IMR-90 (cell line): Measurements from ENCODE around the gene RAB31. TPM values are rescaled to one million over a fixed set of nuclear protein-coding genes. Genes with fewer than 3 reads are reported as not detected.

Source experiments
- ATAC-seq: fragments of 200-7000 bp; cut with Tn5 transposase; 2 replicates; pipeline ENCODE4 v1.9.1; 2020; ENCODE audit warnings: low read depth, mild to moderate bottlenecking, moderate library complexity
- BruUV-seq: library from RNA; stranded (reverse); fragments of 400-500 nt; replicated peaks from 2 replicates; lab custom pipeline; 2021; lab: Mats Ljungman, UMichigan
- CTCF ChIA-PET: fragments of 300-600 bp; formaldehyde crosslinking; extraction: SDS; loops from one replicate; lab custom pipeline; 2021; ENCODE audit warnings: antibody characterized with exemption; lab: Yijun Ruan, JAX
- POLR2A ChIA-PET: fragments of 300-600 bp; sonication (Branson Sonifier 250); formaldehyde crosslinking; loops from one replicate; lab custom pipeline; 2022; ENCODE audit warnings: antibody characterized with exemption; ENCODE audit not compliant: unreplicated experiment; lab: Charles Lee
- DNase-seq: peaks from one replicate; pipeline ENCODE4 v3.0.0; 2013
- H2AFZ ChIP-seq: replicated peaks from 2 replicates; pipeline ENCODE3; 2013; ENCODE audit warnings: low read length, mild to moderate bottlenecking; ENCODE audit not compliant: poor library complexity
- H2AK5ac ChIP-seq: 2 replicates; pipeline ENCODE4 v1.6.1; 2013; ENCODE audit warnings: low read depth, low read length, inconsistent platforms
- H2AK9ac ChIP-seq: replicated peaks from 2 replicates; pipeline ENCODE3; 2013; ENCODE audit warnings: mild to moderate bottlenecking, low read depth, low read length, moderate library complexity; ENCODE audit not compliant: poor library complexity
- H2BK120ac ChIP-seq: 2 replicates; pipeline ENCODE4 v1.6.1; 2013; ENCODE audit warnings: low read depth, low read length, inconsistent platforms
- H2BK15ac ChIP-seq: 3 replicates; pipeline ENCODE4 v1.6.1; 2013; ENCODE audit warnings: low read depth, low read length, inconsistent platforms
- H2BK20ac ChIP-seq: 2 replicates; pipeline ENCODE4 v1.6.1; 2013; ENCODE audit warnings: low read depth, mild to moderate bottlenecking, inconsistent platforms, low read length, moderate library complexity
- H2BK5ac ChIP-seq: 2 replicates; pipeline ENCODE4 v1.6.1; 2013; ENCODE audit warnings: mild to moderate bottlenecking, low read depth, low read length, inconsistent platforms; ENCODE audit not compliant: poor library complexity, severe bottlenecking
- H3K14ac ChIP-seq: replicated peaks from 2 replicates; pipeline ENCODE4 v1.6.1; 2013; ENCODE audit warnings: low read depth, low read length, inconsistent platforms
- H3K18ac ChIP-seq: 2 replicates; pipeline ENCODE4 v1.6.1; 2013; ENCODE audit warnings: low read depth, low read length, control low read depth
- H3K23ac ChIP-seq: 2 replicates; pipeline ENCODE4 v1.6.1; 2013; ENCODE audit warnings: low read depth, low read length, inconsistent platforms
- H3K27ac ChIP-seq: 2 replicates; pipeline ENCODE4 v1.5.1; 2013; ENCODE audit warnings: mild to moderate bottlenecking, control low read depth, low read length; ENCODE audit not compliant: insufficient read depth
- H3K27me3 ChIP-seq: 2 replicates; pipeline ENCODE4 v1.6.1; 2013; ENCODE audit warnings: low read length; ENCODE audit not compliant: control insufficient read depth, insufficient read depth
- H3K36me3 ChIP-seq: 2 replicates; pipeline ENCODE4 v1.6.1; 2013; ENCODE audit warnings: low read length, mixed read lengths; ENCODE audit not compliant: control insufficient read depth, insufficient read depth
- H3K4ac ChIP-seq: 2 replicates; pipeline ENCODE4 v1.6.1; 2013; ENCODE audit warnings: low read depth, low read length, inconsistent platforms
- H3K4me1 ChIP-seq: 2 replicates; pipeline ENCODE4 v1.6.1; 2013; ENCODE audit warnings: low read length, mixed read lengths; ENCODE audit not compliant: control insufficient read depth, insufficient read depth
- H3K4me2 ChIP-seq: 2 replicates; pipeline ENCODE4 v1.6.1; 2013; ENCODE audit warnings: low read depth, mild to moderate bottlenecking, control low read depth, low read length, moderate library complexity
- H3K4me3 ChIP-seq: 2 replicates; pipeline ENCODE4 v1.5.1; 2013; ENCODE audit warnings: low read depth, mild to moderate bottlenecking, control low read depth, low read length, moderate library complexity; ENCODE audit not compliant: insufficient read depth
- H3K56ac ChIP-seq: 2 replicates; pipeline ENCODE4 v1.6.1; 2013; ENCODE audit warnings: low read length, inconsistent platforms; ENCODE audit not compliant: insufficient read depth; ENCODE audit errors: extremely low read depth
- H3K79me1 ChIP-seq, 2 experiments: 2 replicates each; pipeline ENCODE4 v1.6.1; 2013; ENCODE audit warnings: low read length in 2 of 2, inconsistent platforms in 1 of 2, low read depth in 1 of 2
- H3K9ac ChIP-seq: 2 replicates; pipeline ENCODE4 v1.6.1; 2013; ENCODE audit warnings: low read depth, low read length, control low read depth
- H3K9me1 ChIP-seq: 2 replicates; pipeline ENCODE4 v1.6.1; 2013; ENCODE audit warnings: low read length, inconsistent platforms; ENCODE audit not compliant: insufficient read depth
- H3K9me3 ChIP-seq: 2 replicates; pipeline ENCODE4 v1.6.1; 2013; ENCODE audit warnings: low read length; ENCODE audit not compliant: control insufficient read depth, insufficient read depth
- H4K20me1 ChIP-seq: 2 replicates; pipeline ENCODE4 v1.6.1; 2013; ENCODE audit warnings: low read length, inconsistent platforms; ENCODE audit not compliant: insufficient read depth
- H4K5ac ChIP-seq: 2 replicates; pipeline ENCODE4 v1.6.1; 2013; ENCODE audit warnings: mild to moderate bottlenecking, low read depth, low read length, control low read depth
- H4K8ac ChIP-seq, 2 experiments: 2 replicates each; pipeline ENCODE4 v1.6.1; 2013; ENCODE audit warnings: low read depth in 2 of 2, low read length in 2 of 2, control low read depth in 1 of 2, inconsistent platforms in 1 of 2
- H4K91ac ChIP-seq: 2 replicates; pipeline ENCODE4 v1.6.1; 2013; ENCODE audit warnings: low read depth, low read length, inconsistent platforms; ENCODE audit not compliant: insufficient read depth
- CHD1 ChIP-seq: IDR thresholded peaks from 2 replicates; pipeline ENCODE4 v1.6.1; 2012; ENCODE audit warnings: low read depth, low read length, improper control_type of control experiment
- ELK1 ChIP-seq: fragments of 150-350 bp; IDR thresholded peaks from 2 replicates; pipeline ENCODE4 v1.6.1; 2016; ENCODE audit warnings: low read depth, mild to moderate bottlenecking, low read length, moderate library complexity, borderline replicate concordance
- FOS ChIP-seq: fragments of 150-350 bp; IDR thresholded peaks from 2 replicates; pipeline ENCODE4 v1.6.1; 2016; ENCODE audit warnings: low read depth, low read length
- MAZ ChIP-seq: IDR thresholded peaks from 2 replicates; pipeline ENCODE4 v1.6.1; 2012; ENCODE audit warnings: low read depth, mild to moderate bottlenecking, low read length, improper control_type of control experiment, moderate library complexity, borderline replicate concordance
- NFE2L2 ChIP-seq: fragments of 150-350 bp; IDR thresholded peaks from 2 replicates; pipeline ENCODE4 v1.6.1; 2016; ENCODE audit warnings: low read depth, mild to moderate bottlenecking, low read length
- POLR2A ChIP-seq: IDR thresholded peaks from 2 replicates; pipeline ENCODE4 v1.6.1; 2012; ENCODE audit warnings: mild to moderate bottlenecking, low read depth, low read length
- RCOR1 ChIP-seq: IDR thresholded peaks from 2 replicates; pipeline ENCODE4 v1.6.1; 2012; ENCODE audit warnings: mild to moderate bottlenecking, low read length, improper control_type of control experiment; ENCODE audit not compliant: insufficient replicate concordance
- RFX5 ChIP-seq: IDR thresholded peaks from 2 replicates; pipeline ENCODE4 v1.8.0; 2012; ENCODE audit warnings: low read depth, mild to moderate bottlenecking, low read length, moderate library complexity
- WGBS, 2 experiments: methylation state at CpG; one replicate each; pipeline versions ENCODE4 v1.1.5 to v1.1.7; 2013; ENCODE audit warnings: missing lambda C conversion rate in 2 of 2; ENCODE audit not compliant: insufficient read length in 1 of 2; ENCODE audit errors: extremely low coverage in 2 of 2; 5-methylcytosine and 5-hydroxymethylcytosine counted together
- dilution Hi-C: fragments of 300-500 bp; cut with HindIII; formaldehyde crosslinking; loops from one replicate; pipeline ENCODE4 v1.14.3; 2018; ENCODE audit warnings: low sequenced_read_pairs; ENCODE audit not compliant: unreplicated experiment
- in situ Hi-C: fragments of 300-500 bp; cut with MboI; formaldehyde crosslinking; loops from 3 replicates; pipeline ENCODE4 v1.14.3; 2019; ENCODE audit warnings: low sequenced_read_pairs, inconsistent platforms, mixed read lengths
- intact Hi-C: fragments of 100-400 bp; cut with micrococcal nuclease; formaldehyde crosslinking; loops from 2 replicates; pipeline ENCODE4 v1.10.0; 2022
- polyA plus RNA-seq, 3 experiments: library from polyadenylated mRNA; depleted of rRNA; stranded (reverse); fragments of >200 nt; gene quantifications; 2 replicates each; pipeline ENCODE4 v1.2.3, GENCODE V29; 2012; ENCODE audit warnings: low replicate concordance in 1 of 3
- total RNA-seq: library from RNA; depleted of rRNA; stranded (reverse); fragments of >200 nt; gene quantifications from 2 replicates; pipeline ENCODE4 v1.2.3, GENCODE V29; 2012

RAB31 gene
- total and polyA plus RNA-seq, 2 of the 4 experiments (the other 2 are of a cell fraction): 13.8 to 26.9 TPM

- no peak for TF ChIP-seq RFX5
- TF ChIP-seq MAZ: no peak
- no peak for TF ChIP-seq FOS
- TF ChIP-seq ELK1: no peak
- TF ChIP-seq NFE2L2: no peak
- no peak for TF ChIP-seq POLR2A
- TF ChIP-seq CHD1: no peak
- TF ChIP-seq RCOR1: no peak
- H3K27me3 ChIP-seq: no peaks in the 10 kb centered on the region
- intact Hi-C loops: no loop called here
- peak overlapping the region; percentile 56 for H3K4ac ChIP-seq
- BruUV-seq: no TSS peak
- ATAC-seq (no peak), DNase-seq (no peak)
- H3K14ac ChIP-seq: peak overlapping the region; percentile 36; the same call in 1 of the 2 replicates
- no peak overlapping the region for H3K56ac ChIP-seq
- WGBS, 2 experiments: no CpG with 5 or more reads among the region's 4 CpGs
- no peak overlapping the region for H3K4me3 ChIP-seq
- H2AK9ac ChIP-seq: no peak overlapping the region
- peaks cover 3% of the 10 kb centered on the region; the same call in 1 of the 2 replicates for H3K9me3 ChIP-seq
- peak overlapping the region; percentile 62 for H2AFZ ChIP-seq
- H3K79me1 ChIP-seq: peaks cover 4 to 24% of the 10 kb centered on the region in 2 experiments; a peak in 1 of 4 replicates
- no peaks in the 10 kb centered on the region for H4K20me1 ChIP-seq
- H3K23ac ChIP-seq: peak overlapping the region; percentile 58; the same call in 1 of the 2 replicates
- dilution Hi-C loops: no loop called here
- peaks cover 8% of the 10 kb centered on the region; the same call in 1 of the 2 replicates for H3K9me1 ChIP-seq
- in situ Hi-C loops: no loop called here
- no peak overlapping the region; the same call in 1 of the 2 replicates for H3K9ac ChIP-seq
- peak overlapping the region; percentile 18; the same call in 1 of the 2 replicates for H3K27ac ChIP-seq
- H2BK20ac ChIP-seq: peak overlapping the region; percentile 45
- H2AK5ac ChIP-seq: peak overlapping the region; percentile 24; the same call in 1 of the 2 replicates
- H3K36me3 ChIP-seq: no peaks in the 10 kb centered on the region; the same call in 1 of the 2 replicates
- peak overlapping the region; percentile 78 for H3K18ac ChIP-seq
- ChIA-PET POLR2A (no interaction called here), CTCF (no interaction called here)
- peaks cover 21% of the 10 kb centered on the region for H3K4me1 ChIP-seq
- peak overlapping the region; percentile 46; the same call in 1 of the 2 replicates for H3K4me2 ChIP-seq
- H2BK5ac ChIP-seq: peak overlapping the region; percentile 52
- peak overlapping the region in 1 of 2 experiments; percentile 50; a peak in 1 of 4 replicates for H4K8ac ChIP-seq
- 0 out of 2 replicates have a peak overlapping the region, but pooled peaks have one; percentile 41 for H4K91ac ChIP-seq
- peak overlapping the region; percentile 70 for H2BK120ac ChIP-seq
- peak overlapping the region; percentile 70 for H4K5ac ChIP-seq
- H2BK15ac ChIP-seq: no peak overlapping the region; the same call in 2 of the 3 replicates
Measured at GRCh38 chr18:9802175-9803062, 94.3 kb downstream of the RAB31 start.
